Peyer's patch (tissue), 4 donors: ENCODE results near the gene SIGLEC10.

ENCODE experiments used
- POLR2A ChIP-seq, 2 donors: fragments of 450-650 bp; IDR thresholded peaks; one replicate each; pipeline ENCODE4 v1.5.1; 2017; ENCODE audit warnings: antibody characterized with exemption in 2 of 2, mild to moderate bottlenecking in 2 of 2, moderate library complexity in 2 of 2
- TF ChIP-seq, protein P1 (sequence below), 6 experiments: fragments of 450-650 bp in 4 of 6; fragments of 200-600 bp in 2 of 6; sonication (generic) in 1 of 6; IDR thresholded peaks; one replicate each; pipeline ENCODE4 v1.5.1; 2017 to 2019; ENCODE audit warnings: antibody characterized with exemption in 6 of 6, mild to moderate bottlenecking in 3 of 6, moderate library complexity in 1 of 6

DNA sequence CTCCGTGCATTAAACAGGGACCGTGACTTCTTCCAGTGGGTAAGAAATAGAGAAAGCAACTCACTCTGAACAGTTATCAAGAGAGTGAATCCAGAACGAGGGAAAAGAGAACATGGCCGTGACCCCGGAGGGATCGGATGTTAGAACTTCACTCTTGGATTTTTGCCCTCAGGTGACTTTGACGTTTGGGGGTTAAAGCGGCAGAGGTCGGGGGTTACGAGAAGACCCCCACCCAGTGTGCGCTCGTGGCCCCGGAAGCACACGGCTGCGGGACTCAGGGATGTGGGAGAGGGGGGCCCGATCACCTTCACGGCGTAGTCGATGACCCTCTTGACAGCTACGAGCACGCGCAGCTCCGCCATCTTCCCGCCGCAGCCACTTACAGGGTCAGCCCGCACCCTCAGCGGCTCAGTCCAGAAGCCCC lies 51.5 kb downstream of the SIGLEC10 start, which contains the start of gene ETFB:
- TF ChIP-seq, protein P1, sequence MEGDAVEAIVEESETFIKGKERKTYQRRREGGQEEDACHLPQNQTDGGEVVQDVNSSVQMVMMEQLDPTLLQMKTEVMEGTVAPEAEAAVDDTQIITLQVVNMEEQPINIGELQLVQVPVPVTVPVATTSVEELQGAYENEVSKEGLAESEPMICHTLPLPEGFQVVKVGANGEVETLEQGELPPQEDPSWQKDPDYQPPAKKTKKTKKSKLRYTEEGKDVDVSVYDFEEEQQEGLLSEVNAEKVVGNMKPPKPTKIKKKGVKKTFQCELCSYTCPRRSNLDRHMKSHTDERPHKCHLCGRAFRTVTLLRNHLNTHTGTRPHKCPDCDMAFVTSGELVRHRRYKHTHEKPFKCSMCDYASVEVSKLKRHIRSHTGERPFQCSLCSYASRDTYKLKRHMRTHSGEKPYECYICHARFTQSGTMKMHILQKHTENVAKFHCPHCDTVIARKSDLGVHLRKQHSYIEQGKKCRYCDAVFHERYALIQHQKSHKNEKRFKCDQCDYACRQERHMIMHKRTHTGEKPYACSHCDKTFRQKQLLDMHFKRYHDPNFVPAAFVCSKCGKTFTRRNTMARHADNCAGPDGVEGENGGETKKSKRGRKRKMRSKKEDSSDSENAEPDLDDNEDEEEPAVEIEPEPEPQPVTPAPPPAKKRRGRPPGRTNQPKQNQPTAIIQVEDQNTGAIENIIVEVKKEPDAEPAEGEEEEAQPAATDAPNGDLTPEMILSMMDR (IDR thresholded peaks at IDR 0.05) = no peak
- peak in 1 of 2 donors; percentile 34 for TF ChIP-seq POLR2A (IDR thresholded peaks at IDR 0.05)
